ENCODE measurements around the gene CCDC124. TPM values are rescaled to one million over a fixed set of nuclear protein-coding genes. Genes with fewer than 3 reads are reported as not detected.

CCDC124 gene
- total and polyA plus RNA-seq, 4 donors, result 35.5 to 146 (median 102) TPM

- no peaks in the 10 kb centered on the region for H3K9me3 ChIP-seq (ENCODE audit: control insufficient read depth in 4 of 4, insufficient read depth in 3 of 4, low read length in 3 of 4)
- H3K36me3 ChIP-seq (ENCODE audit: control insufficient read depth in 4 of 4, insufficient read depth in 4 of 4, low read length in 4 of 4), result no peaks in the 10 kb centered on the region
- no peak for TF ChIP-seq CTCF (IDR thresholded peaks at IDR 0.05; ENCODE audit: control extremely low read depth, extremely low read depth)
- peaks cover 0 to 5% (median 3%) of the 10 kb centered on the region in 5 donors for H3K4me1 ChIP-seq (ENCODE audit: control insufficient read depth in 5 of 5, insufficient read depth in 5 of 5, low read length in 5 of 5)
- H3K4me3 ChIP-seq, result no peak within 1 kb of the TSS
- no peak within 1 kb of the TSS for H3K27ac ChIP-seq (ENCODE audit: low read depth in 1 of 2, low read length in 1 of 2)
- 7 to 16% methylated on average over 26 to 59 of the region's 59 CpGs for WGBS, 2 donors
- no peak for ATAC-seq (ENCODE audit: insufficient read depth, low FRiP score)
- peak; percentile 29 to 60 (median 55) for DNase-seq
- peaks cover 0 to 2% (median 2%) of the 10 kb centered on the region in 3 donors for H3K27me3 ChIP-seq (ENCODE audit: control insufficient read depth in 3 of 3, insufficient read depth in 3 of 3, low read length in 2 of 3)
- peak within 1 kb of the TSS in 1 of 2 donors; percentile 37 for H3K9ac ChIP-seq (ENCODE audit: insufficient read depth in 1 of 2, low read length in 2 of 2)
Observed at GRCh38 chr19:17966550-17967256, 33.9 kb downstream of the CCDC124 start, which contains the start of gene KCNN1. KCNN1 (plus strand) TSS chr19:17967107; CDS start chr19:17973889, 6,782 bp downstream.

GRCh38 chr19:17967257-17968051 is 34.6 kb downstream of the CCDC124 start:
- H3K4me1 ChIP-seq (ENCODE audit: control insufficient read depth in 5 of 5, insufficient read depth in 5 of 5, low read length in 5 of 5), result peaks cover 0 to 5% (median 3%) of the 10 kb centered on the region in 5 donors
- WGBS, 2 donors, result 15 to 17% methylated on average over 35 of the region's 35 CpGs
- ATAC-seq (ENCODE audit: insufficient read depth, low FRiP score) (no peak), DNase-seq (no peak)
- H3K36me3 ChIP-seq (ENCODE audit: control insufficient read depth in 4 of 4, insufficient read depth in 4 of 4, low read length in 4 of 4), result no peaks in the 10 kb centered on the region
- no peak overlapping the region for H3K27ac ChIP-seq (ENCODE audit: low read depth in 1 of 2, low read length in 1 of 2)
- no peak for TF ChIP-seq CTCF (IDR thresholded peaks at IDR 0.05; ENCODE audit: control extremely low read depth, extremely low read depth)
- H3K9me3 ChIP-seq (ENCODE audit: control insufficient read depth in 4 of 4, insufficient read depth in 3 of 4, low read length in 3 of 4), result no peaks in the 10 kb centered on the region
- peaks cover 0 to 2% (median 2%) of the 10 kb centered on the region in 3 donors for H3K27me3 ChIP-seq (ENCODE audit: control insufficient read depth in 3 of 3, insufficient read depth in 3 of 3, low read length in 2 of 3)
- no peak overlapping the region for H3K4me3 ChIP-seq
- H3K9ac ChIP-seq (ENCODE audit: insufficient read depth in 1 of 2, low read length in 2 of 2), result peak overlapping the region in 1 of 2 donors; percentile 37

GRCh38 chr19:17968362-17968761 is 35.5 kb downstream of the CCDC124 start:
- Histone ChIP-seq H3K9ac (ENCODE audit: insufficient read depth in 1 of 2, low read length in 2 of 2) (no peak overlapping the region), H3K4me3 (no peak overlapping the region), H3K27me3 (ENCODE audit: control insufficient read depth in 3 of 3, insufficient read depth in 3 of 3, low read length in 2 of 3) (peaks cover 0 to 2% (median 2%) of the 10 kb centered on the region in 3 donors), H3K36me3 (ENCODE audit: control insufficient read depth in 4 of 4, insufficient read depth in 4 of 4, low read length in 4 of 4) (no peaks in the 10 kb centered on the region), H3K27ac (ENCODE audit: low read depth in 1 of 2, low read length in 1 of 2) (no peak overlapping the region), H3K4me1 (ENCODE audit: control insufficient read depth in 5 of 5, insufficient read depth in 5 of 5, low read length in 5 of 5) (peaks cover 0 to 5% (median 3%) of the 10 kb centered on the region in 5 donors), H3K9me3 (ENCODE audit: control insufficient read depth in 4 of 4, insufficient read depth in 3 of 4, low read length in 3 of 4) (no peaks in the 10 kb centered on the region)
- DNase-seq (no peak), ATAC-seq (ENCODE audit: insufficient read depth, low FRiP score) (no peak)
- TF ChIP-seq CTCF (IDR thresholded peaks at IDR 0.05; ENCODE audit: control extremely low read depth, extremely low read depth), result no peak
- 71 to 82% methylated on average over 4 of the region's 4 CpGs for WGBS, 2 donors

Data from lung (tissue), 12 donors.